ENCODE measurements around the gene SKIL.

- TF ChIP-seq POLR2A (IDR thresholded peaks at IDR 0.05): no peak
- TF ChIP-seq, protein P1, sequence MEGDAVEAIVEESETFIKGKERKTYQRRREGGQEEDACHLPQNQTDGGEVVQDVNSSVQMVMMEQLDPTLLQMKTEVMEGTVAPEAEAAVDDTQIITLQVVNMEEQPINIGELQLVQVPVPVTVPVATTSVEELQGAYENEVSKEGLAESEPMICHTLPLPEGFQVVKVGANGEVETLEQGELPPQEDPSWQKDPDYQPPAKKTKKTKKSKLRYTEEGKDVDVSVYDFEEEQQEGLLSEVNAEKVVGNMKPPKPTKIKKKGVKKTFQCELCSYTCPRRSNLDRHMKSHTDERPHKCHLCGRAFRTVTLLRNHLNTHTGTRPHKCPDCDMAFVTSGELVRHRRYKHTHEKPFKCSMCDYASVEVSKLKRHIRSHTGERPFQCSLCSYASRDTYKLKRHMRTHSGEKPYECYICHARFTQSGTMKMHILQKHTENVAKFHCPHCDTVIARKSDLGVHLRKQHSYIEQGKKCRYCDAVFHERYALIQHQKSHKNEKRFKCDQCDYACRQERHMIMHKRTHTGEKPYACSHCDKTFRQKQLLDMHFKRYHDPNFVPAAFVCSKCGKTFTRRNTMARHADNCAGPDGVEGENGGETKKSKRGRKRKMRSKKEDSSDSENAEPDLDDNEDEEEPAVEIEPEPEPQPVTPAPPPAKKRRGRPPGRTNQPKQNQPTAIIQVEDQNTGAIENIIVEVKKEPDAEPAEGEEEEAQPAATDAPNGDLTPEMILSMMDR (IDR thresholded peaks at IDR 0.05): no peak
- no peak for TF ChIP-seq POLR2AphosphoS5 (IDR thresholded peaks at IDR 0.05)
These were observed 67.4 kb downstream of the SKIL start for GRCh38 chr3:170424879-170425278.

Measured in sigmoid colon (tissue), 4 donors.